ENCODE measurements around the gene CFAP45.

GRCh38 chr1:159857889-159858288 lies 42.1 kb downstream of the CFAP45 start:
- TF ChIP-seq POLR2A (IDR thresholded peaks at IDR 0.05; ENCODE audit: low read depth, low read length) (no peak), TAF1 (IDR thresholded peaks at IDR 0.05; ENCODE audit: borderline replicate concordance, low read depth, low read length) (no peak), POLR2AphosphoS5 (IDR thresholded peaks at IDR 0.05; ENCODE audit: low read depth, low read length) (no peak)

Data from GM12892 (cell line).